Tibial artery (tissue), 4 donors: ENCODE measurements around the gene PCDH9.

ENCODE experiments used
- DNase-seq, 2 donors: peaks; one replicate each; pipeline ENCODE4 v3.0.0-alpha.2; 2019
- H3K27ac ChIP-seq, 2 donors: fragments of 200-600 bp; sonication (generic) in 1 of 2; 1 replicate in 1 of 2; 2 replicates in 1 of 2; pipeline ENCODE4 v1.5.1; 2018 to 2019; ENCODE audit warnings: mild to moderate bottlenecking in 1 of 2
- H3K27me3 ChIP-seq, 2 donors: fragments of 200-600 bp; sonication (generic) in 1 of 2; one replicate each; pipeline versions ENCODE4 v1.5.1 to v1.6.0; 2016 to 2019
- H3K36me3 ChIP-seq, 3 donors: fragments of 200-600 bp; sonication (generic) in 2 of 3; one replicate each; pipeline ENCODE4 v1.5.1; 2016 to 2019; ENCODE audit warnings: mild to moderate bottlenecking in 2 of 3
- H3K4me1 ChIP-seq, 4 donors: fragments of 200-600 bp; sonication (generic) in 2 of 4; 1 replicate in 3 of 4; 2 replicates in 1 of 4; pipeline ENCODE4 v1.5.1; 2016 to 2019
- H3K4me3 ChIP-seq, 2 donors: fragments of 200-600 bp; sonication (generic) in 1 of 2; 1 replicate in 1 of 2; 2 replicates in 1 of 2; pipeline ENCODE4 v1.5.1; 2018 to 2019; ENCODE audit warnings: mild to moderate bottlenecking in 2 of 2
- H3K9me3 ChIP-seq, 3 donors: fragments of 200-600 bp; sonication (generic) in 1 of 3; one replicate each; pipeline ENCODE4 v1.5.1; 2016 to 2019
- CTCF ChIP-seq, 2 experiments: fragments of 200-600 bp in 1 of 2; fragments of 450-650 bp in 1 of 2; IDR thresholded peaks; one replicate each; pipeline ENCODE4 v1.5.1; 2017 to 2019; ENCODE audit warnings: antibody characterized with exemption in 2 of 2, mild to moderate bottlenecking in 1 of 2, moderate library complexity in 1 of 2
- intact Hi-C: fragments of 100-400 bp; cut with DNase I; formaldehyde crosslinking; loops from one replicate; pipeline ENCODE4 v1.15.0; 2023; ENCODE audit warnings: low total_unique reads

PCDH9 gene

GRCh38 chr13:67033170-67033569 lies 197.0 kb downstream of the PCDH9 start:
- H3K27me3 ChIP-seq, result no peaks in the 10 kb centered on the region
- H3K4me1 ChIP-seq, result no peaks in the 10 kb centered on the region
- intact Hi-C loops, result no loop called here
- no peak for DNase-seq
- H3K36me3 ChIP-seq, result no peaks in the 10 kb centered on the region
- TF ChIP-seq CTCF (IDR thresholded peaks at IDR 0.05), result no peak
- H3K27ac ChIP-seq, result no peak overlapping the region
- H3K9me3 ChIP-seq, result no peaks in the 10 kb centered on the region
- H3K4me3 ChIP-seq, result no peak overlapping the region

GRCh38 chr13:67023130-67023876 lies 206.8 kb downstream of the PCDH9 start:
- Histone ChIP-seq H3K27me3 (no peaks in the 10 kb centered on the region), H3K4me1 (no peaks in the 10 kb centered on the region), H3K36me3 (no peaks in the 10 kb centered on the region), H3K9me3 (no peaks in the 10 kb centered on the region), H3K27ac (no peak overlapping the region), H3K4me3 (no peak overlapping the region)
- intact Hi-C loops, result no loop called here
- TF ChIP-seq CTCF (IDR thresholded peaks at IDR 0.05), result no peak
- DNase-seq, result no peak

GRCh38 chr13:67018775-67019174 lies 211.4 kb downstream of the PCDH9 start:
- Histone ChIP-seq H3K4me3 (no peak overlapping the region), H3K4me1 (no peaks in the 10 kb centered on the region), H3K9me3 (no peaks in the 10 kb centered on the region), H3K27ac (no peak overlapping the region), H3K27me3 (no peaks in the 10 kb centered on the region), H3K36me3 (no peaks in the 10 kb centered on the region)
- DNase-seq, result no peak
- intact Hi-C loops, result no loop called here
- no peak for TF ChIP-seq CTCF (IDR thresholded peaks at IDR 0.05)

- no peak for DNase-seq
- Histone ChIP-seq H3K4me3 (no peak overlapping the region), H3K27me3 (no peaks in the 10 kb centered on the region), H3K36me3 (no peaks in the 10 kb centered on the region), H3K4me1 (no peaks in the 10 kb centered on the region), H3K9me3 (no peaks in the 10 kb centered on the region), H3K27ac (no peak overlapping the region)
- intact Hi-C loops, result no loop called here
- TF ChIP-seq CTCF (IDR thresholded peaks at IDR 0.05), result no peak
Observed at GRCh38 chr13:67017276-67017675, 212.9 kb downstream of the PCDH9 start.

- H3K4me1 ChIP-seq, result no peaks in the 10 kb centered on the region
- no peak overlapping the region for H3K27ac ChIP-seq
- intact Hi-C loops, result no loop called here
- no peaks in the 10 kb centered on the region for H3K9me3 ChIP-seq
- no peak overlapping the region for H3K4me3 ChIP-seq
- H3K27me3 ChIP-seq, result no peaks in the 10 kb centered on the region
- H3K36me3 ChIP-seq, result no peaks in the 10 kb centered on the region
- no peak for DNase-seq
- no peak for TF ChIP-seq CTCF (IDR thresholded peaks at IDR 0.05)
Observed at GRCh38 chr13:67015976-67016600, 214.0 kb downstream of the PCDH9 start.
